Endothelial cell of umbilical vein (primary cell): ENCODE results near the gene ECEL1. TPM values are rescaled to one million over a fixed set of nuclear protein-coding genes. Genes with fewer than 3 reads are reported as not detected.

Experiments used
- BruUV-seq: library from RNA; stranded (reverse); fragments of 400-500 nt; replicated peaks from 2 replicates; lab custom pipeline; 2021; lab: Mats Ljungman, UMichigan
- CTCF ChIA-PET: fragments of 300-600, 350-600 bp; sonication (Branson Sonifier 250); formaldehyde crosslinking; loops from one replicate; lab custom pipeline; 2021; ENCODE audit warnings: antibody characterized with exemption, inconsistent platforms; lab: Charles Lee
- POLR2A ChIA-PET: fragments of 300-600, 350-600 bp; sonication (Branson Sonifier 250); formaldehyde crosslinking; loops from one replicate; lab custom pipeline; 2021; ENCODE audit warnings: antibody characterized with exemption, inconsistent platforms; lab: Charles Lee
- DNase-seq: peaks from one replicate; pipeline ENCODE4 v3.0.0-alpha.2; 2011; ENCODE audit warnings: low read depth, low spot score
- FAIRE-seq: peaks from 2 replicates; lab custom pipeline; 2011; peaks lifted over from hg19 to GRCh38; lab: Jason Lieb, UNC
- H2AFZ ChIP-seq: 2 replicates; pipeline ENCODE4 v1.6.0; 2012; ENCODE audit warnings: low read depth, low read length, control low read depth, inconsistent platforms
- H3K27ac ChIP-seq: 2 replicates; pipeline ENCODE4 v1.5.1; 2011; ENCODE audit warnings: low read depth, mild to moderate bottlenecking, control low read depth, low read length, moderate library complexity; ENCODE audit not compliant: insufficient read depth
- H3K27me3 ChIP-seq, 2 experiments: 2 replicates each; pipeline versions ENCODE4 v1.6.0 to v1.6.1; 2011; ENCODE audit warnings: low read length in 2 of 2, mixed read lengths in 1 of 2; ENCODE audit not compliant: control insufficient read depth in 2 of 2, insufficient read depth in 2 of 2
- H3K36me3 ChIP-seq, 2 experiments: 2 replicates in 1 of 2; 3 replicates in 1 of 2; pipeline ENCODE4 v1.5.1; 2011; ENCODE audit warnings: low read length in 2 of 2, mild to moderate bottlenecking in 1 of 2, moderate library complexity in 1 of 2; ENCODE audit not compliant: control insufficient read depth in 2 of 2, insufficient read depth in 2 of 2; ENCODE audit errors: extremely low read depth in 1 of 2
- H3K4me1 ChIP-seq: 3 replicates; pipeline ENCODE4 v1.5.1; 2011; ENCODE audit warnings: mild to moderate bottlenecking, low read length; ENCODE audit not compliant: control insufficient read depth, insufficient read depth; ENCODE audit errors: extremely low read depth
- H3K4me2 ChIP-seq: 2 replicates; pipeline ENCODE4 v1.6.1; 2011; ENCODE audit warnings: low read length, control low read depth, mixed read lengths; ENCODE audit not compliant: insufficient read depth
- H3K4me3 ChIP-seq, 3 experiments: fragments of 200-600 bp in 1 of 3; sonication (generic), shearing (Covaris generic) in 1 of 3; replicated peaks in 1 of 3; 2 replicates each; pipeline ENCODE4 v1.5.1; 2011 to 2016; ENCODE audit warnings: control low read depth in 3 of 3, low read length in 3 of 3, mild to moderate bottlenecking in 2 of 3, inconsistent platforms in 1 of 3, low read depth in 1 of 3, moderate library complexity in 1 of 3; ENCODE audit not compliant: insufficient read depth in 1 of 3
- H3K79me2 ChIP-seq: 2 replicates; pipeline ENCODE4 v1.6.0; 2012; ENCODE audit warnings: low read length, inconsistent platforms; ENCODE audit not compliant: control insufficient read depth, insufficient read depth
- H3K9ac ChIP-seq: replicated peaks from 2 replicates; pipeline ENCODE3; 2011; ENCODE audit warnings: low read length, control low read depth; ENCODE audit not compliant: insufficient read depth; ENCODE audit errors: extremely low read depth
- H3K9me1 ChIP-seq: replicated peaks from 3 replicates; pipeline ENCODE4 v1.6.0; 2011; ENCODE audit warnings: mild to moderate bottlenecking, low read length; ENCODE audit not compliant: control insufficient read depth, insufficient read depth; ENCODE audit errors: extremely low read depth
- H3K9me3 ChIP-seq: replicated peaks from 2 replicates; pipeline ENCODE4 v1.5.1; 2012; ENCODE audit warnings: low read length, inconsistent platforms; ENCODE audit not compliant: control insufficient read depth, insufficient read depth
- H4K20me1 ChIP-seq: replicated peaks from 2 replicates; pipeline ENCODE3; 2011; ENCODE audit warnings: mild to moderate bottlenecking, low read length; ENCODE audit not compliant: control insufficient read depth, insufficient read depth; ENCODE audit errors: extremely low read depth
- EZH2 ChIP-seq: IDR thresholded peaks from 2 replicates; pipeline ENCODE4 v1.6.1; 2012; ENCODE audit warnings: borderline replicate concordance, low read depth, mild to moderate bottlenecking, moderate library complexity, low read length, inconsistent platforms; ENCODE audit not compliant: severe bottlenecking
- FOS ChIP-seq: IDR thresholded peaks from 2 replicates; pipeline ENCODE4 v1.6.1; 2011; ENCODE audit warnings: mild to moderate bottlenecking, low read length, moderate library complexity, borderline replicate concordance; ENCODE audit not compliant: insufficient read depth
- GATA2 ChIP-seq: IDR thresholded peaks from 2 replicates; pipeline ENCODE4 v1.7.0; 2011; ENCODE audit warnings: low read depth, mild to moderate bottlenecking, moderate library complexity, mixed read lengths, low read length; ENCODE audit not compliant: insufficient read length, insufficient read depth
- JUN ChIP-seq: IDR thresholded peaks from 2 replicates; pipeline ENCODE4 v1.6.1; 2011; ENCODE audit warnings: borderline replicate concordance, low read depth; ENCODE audit not compliant: insufficient read length, insufficient read depth
- MYC ChIP-seq: IDR thresholded peaks from one replicate; pipeline ENCODE4 v1.6.1; 2011; ENCODE audit warnings: mild to moderate bottlenecking, low read depth, low read length
- POLR2A ChIP-seq: IDR thresholded peaks from 2 replicates; pipeline ENCODE4 v1.6.1; 2012; ENCODE audit warnings: low read depth, mild to moderate bottlenecking, control low read depth, low read length
- POLR2AphosphoS5 ChIP-seq: IDR thresholded peaks from 2 replicates; pipeline ENCODE4 v1.6.1; 2012; ENCODE audit warnings: low read depth, mild to moderate bottlenecking, control low read depth, low read length, moderate library complexity; ENCODE audit not compliant: insufficient read depth
- dilution Hi-C: fragments of 300-500 bp; cut with MboI; formaldehyde crosslinking; loops from one replicate; pipeline ENCODE4 v1.15.0; 2019; ENCODE audit warnings: low sequenced_read_pairs; ENCODE audit not compliant: extremely low pct_ligation_motif_present
- intact Hi-C: fragments of 100-400 bp; cut with micrococcal nuclease; formaldehyde crosslinking; loops from one replicate; pipeline ENCODE4 v1.10.0; 2022
- polyA plus RNA-seq, 4 experiments: library from polyadenylated mRNA; depleted of rRNA in 3 of 4; stranded (reverse) in 3 of 4; unstranded in 1 of 4; fragments of >200 nt; gene quantifications; 2 replicates each; pipeline versions ENCODE4 v1.2.1 to v1.2.3, GENCODE V29; 2011 to 2012; ENCODE audit warnings: missing spikeins in 1 of 4
- total RNA-seq: library from RNA; stranded (reverse); gene quantifications from 2 replicates; pipeline ENCODE4 v1.2.3, GENCODE V29; 2021
- TF ChIP-seq, protein P1 (sequence below): IDR thresholded peaks from 2 replicates; pipeline ENCODE4 v1.6.1; 2011; ENCODE audit not compliant: insufficient read depth, insufficient read length
- TF ChIP-seq, protein P2 (sequence below), 2 donors: IDR thresholded peaks; 1 replicate in 1 of 2; 2 replicates in 1 of 2; pipeline ENCODE4 v1.5.1; 2011; ENCODE audit warnings: low read length in 2 of 2, mild to moderate bottlenecking in 2 of 2, moderate library complexity in 2 of 2, control low read depth in 1 of 2, inconsistent platforms in 1 of 2, low read depth in 1 of 2; ENCODE audit not compliant: insufficient read depth in 1 of 2; ENCODE audit errors: extremely low read depth in 1 of 2

ECEL1 gene
- total and polyA plus RNA-seq, 2 donors (not counting 3 experiments of a cell fraction or from before 2014, with no cell fraction given), result not detected

DNA sequence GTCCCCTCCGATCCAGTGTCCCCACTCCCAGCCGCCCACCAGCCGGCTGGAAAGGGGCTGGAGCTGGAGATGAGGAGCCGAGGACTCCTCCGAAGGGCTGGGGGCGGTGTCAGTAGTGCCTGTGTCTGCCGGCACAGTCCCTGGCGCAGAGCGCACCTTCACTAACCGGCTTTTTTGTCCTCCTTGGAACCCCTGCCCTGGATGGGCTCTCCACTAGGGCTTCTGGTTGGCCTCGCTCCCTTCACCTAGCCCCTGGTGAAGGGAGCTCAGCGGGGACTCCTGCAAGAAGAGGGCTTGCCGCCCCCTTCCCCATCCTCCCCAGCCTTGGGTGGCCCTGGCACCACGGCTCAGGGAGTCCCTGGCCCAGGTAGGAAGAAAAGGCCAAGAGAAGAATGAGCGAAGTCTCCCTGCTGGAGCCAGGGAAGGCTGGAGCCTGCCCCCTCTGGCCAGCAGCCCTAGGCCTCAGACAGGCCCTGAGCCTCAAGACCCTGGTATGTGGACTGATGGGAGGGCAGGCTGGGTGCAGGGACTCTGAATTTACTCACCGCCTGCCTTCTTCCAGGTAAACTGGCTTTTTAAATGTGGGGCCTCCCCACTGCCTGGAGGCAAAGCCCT is 570 bp upstream of the ECEL1 start:
- ChIA-PET POLR2A (no interaction called here), CTCF (no interaction called here)
- Histone ChIP-seq H3K9me1 (no peaks in the 10 kb centered on the region), H3K9ac (no peak overlapping the region), H3K27me3 (peaks cover 32 to 48% of the 10 kb centered on the region in 2 experiments), H2AFZ (no peak overlapping the region), H3K36me3 (no peaks in the 10 kb centered on the region), H3K4me1 (no peaks in the 10 kb centered on the region), H3K79me2 (no peaks in the 10 kb centered on the region), H3K27ac (no peak overlapping the region), H4K20me1 (no peaks in the 10 kb centered on the region), H3K4me3 (no peak overlapping the region), H3K9me3 (no peaks in the 10 kb centered on the region), H3K4me2 (no peak overlapping the region)
- DNase-seq, result no peak
- FAIRE-seq, result no peak
- BruUV-seq, result no TSS peak
- intact Hi-C loops (no loop called here), dilution Hi-C loops (no loop called here)
- TF ChIP-seq, protein P1, sequence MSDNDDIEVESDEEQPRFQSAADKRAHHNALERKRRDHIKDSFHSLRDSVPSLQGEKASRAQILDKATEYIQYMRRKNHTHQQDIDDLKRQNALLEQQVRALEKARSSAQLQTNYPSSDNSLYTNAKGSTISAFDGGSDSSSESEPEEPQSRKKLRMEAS, result no peak
- TF ChIP-seq MYC (no peak), EZH2 (peak; percentile 54)

DNA sequence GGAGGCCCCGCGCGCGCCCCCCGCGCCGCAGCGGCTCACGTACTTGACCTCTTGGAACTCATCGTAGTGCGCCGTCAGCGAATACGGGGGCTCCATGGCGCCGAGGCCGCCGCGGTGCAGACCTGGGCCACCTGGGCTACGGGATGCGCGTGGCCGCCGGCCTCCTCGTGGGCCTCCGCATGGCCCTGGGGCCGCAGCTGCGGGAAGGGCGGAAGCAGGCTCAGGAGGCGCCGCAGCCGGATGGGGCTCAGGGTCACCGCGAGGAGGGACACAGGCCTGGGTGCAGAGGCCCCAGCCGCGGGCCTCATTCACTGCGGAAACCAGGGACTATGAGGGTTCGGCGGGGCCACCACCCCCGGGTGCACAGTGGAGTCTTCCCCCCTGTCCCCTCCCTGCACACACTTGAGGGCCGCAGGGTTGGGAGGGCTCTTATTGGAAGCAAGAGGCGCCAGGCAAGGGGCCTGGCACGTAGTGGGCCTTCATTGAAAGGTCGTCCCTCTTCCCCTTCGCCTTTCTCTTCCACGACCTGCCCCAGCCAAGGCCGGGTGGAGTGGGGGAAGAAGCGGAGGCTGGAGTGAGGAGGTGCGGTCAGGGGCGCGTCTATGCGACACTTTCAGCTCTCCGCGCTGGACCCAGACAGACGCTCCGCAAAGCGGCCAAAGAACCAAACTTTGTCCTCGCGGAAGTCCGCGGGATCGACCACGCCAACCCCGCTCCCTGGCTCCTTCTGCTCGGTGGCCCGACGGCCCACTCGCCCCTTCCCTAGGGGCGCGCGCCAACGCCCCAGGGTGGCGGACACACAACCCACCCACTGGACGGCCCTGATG is 863 bp downstream of the ECEL1 start:
- intact Hi-C loops (no loop called here), dilution Hi-C loops (no loop called here)
- Histone ChIP-seq H3K36me3 (no peaks in the 10 kb centered on the region), H3K9me1 (no peaks in the 10 kb centered on the region), H3K9me3 (no peaks in the 10 kb centered on the region), H3K4me3 (no peak overlapping the region), H3K79me2 (no peaks in the 10 kb centered on the region), H3K4me1 (no peaks in the 10 kb centered on the region), H4K20me1 (no peaks in the 10 kb centered on the region), H2AFZ (no peak overlapping the region), H3K27me3 (peaks cover 32 to 48% of the 10 kb centered on the region in 2 experiments), H3K4me2 (no peak overlapping the region), H3K9ac (no peak overlapping the region), H3K27ac (no peak overlapping the region)
- no TSS peak for BruUV-seq
- CTCF ChIA-PET, result no interaction called here
- TF ChIP-seq, protein P1, result no peak
- TF ChIP-seq EZH2 (no peak), POLR2AphosphoS5 (no peak), JUN (no peak), POLR2A (no peak), GATA2 (no peak), MYC (no peak), FOS (no peak)
- TF ChIP-seq, protein P2, sequence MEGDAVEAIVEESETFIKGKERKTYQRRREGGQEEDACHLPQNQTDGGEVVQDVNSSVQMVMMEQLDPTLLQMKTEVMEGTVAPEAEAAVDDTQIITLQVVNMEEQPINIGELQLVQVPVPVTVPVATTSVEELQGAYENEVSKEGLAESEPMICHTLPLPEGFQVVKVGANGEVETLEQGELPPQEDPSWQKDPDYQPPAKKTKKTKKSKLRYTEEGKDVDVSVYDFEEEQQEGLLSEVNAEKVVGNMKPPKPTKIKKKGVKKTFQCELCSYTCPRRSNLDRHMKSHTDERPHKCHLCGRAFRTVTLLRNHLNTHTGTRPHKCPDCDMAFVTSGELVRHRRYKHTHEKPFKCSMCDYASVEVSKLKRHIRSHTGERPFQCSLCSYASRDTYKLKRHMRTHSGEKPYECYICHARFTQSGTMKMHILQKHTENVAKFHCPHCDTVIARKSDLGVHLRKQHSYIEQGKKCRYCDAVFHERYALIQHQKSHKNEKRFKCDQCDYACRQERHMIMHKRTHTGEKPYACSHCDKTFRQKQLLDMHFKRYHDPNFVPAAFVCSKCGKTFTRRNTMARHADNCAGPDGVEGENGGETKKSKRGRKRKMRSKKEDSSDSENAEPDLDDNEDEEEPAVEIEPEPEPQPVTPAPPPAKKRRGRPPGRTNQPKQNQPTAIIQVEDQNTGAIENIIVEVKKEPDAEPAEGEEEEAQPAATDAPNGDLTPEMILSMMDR (IDR thresholded peaks at IDR 0.05; ENCODE audit: extremely low read depth in 1 of 2, insufficient read depth in 1 of 2, low read depth in 1 of 2, low read length in 2 of 2), result no peak
- no peak for DNase-seq
- no peak for FAIRE-seq
- POLR2A ChIA-PET, result no interaction called here
